Bronchial epithelial cell (primary cell): ENCODE data around the gene GNPAT. TPM values are rescaled to one million over a fixed set of nuclear protein-coding genes. Genes with fewer than 3 reads are reported as not detected.

ENCODE experiments used
- DNase-seq: peaks from one replicate; pipeline ENCODE4 v3.0.0-alpha.2; 2010; ENCODE audit warnings: low read depth
- FAIRE-seq: peaks from 2 replicates; lab custom pipeline; 2011; peaks lifted over from hg19 to GRCh38; lab: Jason Lieb, UNC
- H3K27me3 ChIP-seq: 2 replicates; pipeline ENCODE4 v1.5.1; 2011; ENCODE audit warnings: low read length; ENCODE audit not compliant: control insufficient read depth, insufficient read depth
- H3K36me3 ChIP-seq: 2 replicates; pipeline ENCODE4 v1.5.1; 2011; ENCODE audit warnings: low read length; ENCODE audit not compliant: control insufficient read depth, insufficient read depth
- H3K4me3 ChIP-seq: 2 replicates; pipeline ENCODE4 v1.5.1; 2011; ENCODE audit warnings: mild to moderate bottlenecking, low read depth, low read length, control low read depth
- CTCF ChIP-seq: IDR thresholded peaks from 2 replicates; pipeline ENCODE4 v1.5.1; 2011; ENCODE audit warnings: mild to moderate bottlenecking, moderate library complexity, low read length, control low read depth, inconsistent platforms; ENCODE audit not compliant: insufficient read depth, severe bottlenecking
- total RNA-seq: library from RNA; depleted of rRNA; stranded (reverse); fragments of >200 nt; gene quantifications from 2 replicates; pipeline ENCODE4 v1.2.1, GENCODE V29; 2014

The GNPAT gene
- total RNA-seq, 1 donor from 2014 or later, result 48.7 TPM

GRCh38 chr1:231196307-231196706 is 44.7 kb upstream of the GNPAT start:
- Histone ChIP-seq H3K4me3 (no peak overlapping the region), H3K27me3 (no peaks in the 10 kb centered on the region)
- no peak for FAIRE-seq

DNA sequence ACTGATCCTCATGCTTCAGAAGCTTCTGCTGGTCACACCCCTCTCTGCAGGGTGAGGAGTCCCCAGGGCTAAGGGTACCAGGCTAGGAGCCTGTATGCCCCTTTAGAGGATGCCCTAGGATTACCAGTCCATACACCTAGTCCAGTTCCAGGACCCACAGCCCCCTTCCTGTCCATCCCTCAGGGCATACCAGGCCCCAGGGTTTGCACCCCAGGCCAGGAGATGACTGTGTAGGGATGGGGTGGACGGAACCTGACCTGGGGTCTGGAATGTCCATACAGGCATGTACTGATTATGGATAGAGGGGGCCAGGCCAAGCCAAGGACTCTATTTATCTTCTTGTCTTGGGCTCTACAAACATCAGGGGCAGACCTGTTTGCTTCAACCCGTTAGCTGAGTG is 44.3 kb upstream of the GNPAT start:
- no peak for FAIRE-seq
- no peak for DNase-seq
- no peak for TF ChIP-seq CTCF
- Histone ChIP-seq H3K36me3 (no peaks in the 10 kb centered on the region), H3K4me3 (no peak overlapping the region), H3K27me3 (no peaks in the 10 kb centered on the region)

More at GRCh38 chr1:231196307-231196706, 44.7 kb upstream of the GNPAT start:
- no peak for TF ChIP-seq CTCF
- no peak for DNase-seq
- no peaks in the 10 kb centered on the region for H3K36me3 ChIP-seq

GRCh38 chr1:231199868-231200267 is 41.1 kb upstream of the GNPAT start:
- H3K4me3 ChIP-seq, result no peak overlapping the region
- H3K27me3 ChIP-seq, result no peaks in the 10 kb centered on the region
- no peak for TF ChIP-seq CTCF
- H3K36me3 ChIP-seq, result no peaks in the 10 kb centered on the region
- FAIRE-seq, result peak; percentile 75
- DNase-seq, result no peak

GRCh38 chr1:231200388-231201031 is 40.5 kb upstream of the GNPAT start:
- Histone ChIP-seq H3K27me3 (no peaks in the 10 kb centered on the region), H3K4me3 (no peak overlapping the region), H3K36me3 (no peaks in the 10 kb centered on the region)
- TF ChIP-seq CTCF, result no peak
- FAIRE-seq (no peak), DNase-seq (peak; percentile 18)

GRCh38 chr1:231201375-231201978 is 39.5 kb upstream of the GNPAT start:
- Histone ChIP-seq H3K36me3 (no peaks in the 10 kb centered on the region), H3K27me3 (no peaks in the 10 kb centered on the region), H3K4me3 (no peak overlapping the region)
- FAIRE-seq (no peak), DNase-seq (no peak)
- no peak for TF ChIP-seq CTCF
